GM21576 (cell line): ENCODE data around the gene MKLN1.
"Not testable (repeated sequence)": the region's sequence is repeated elsewhere in the genome, so short reads cannot be mapped to it uniquely, and the experiment has no call there.

ENCODE experiments used
- ATAC-seq: cut with Tn5 transposase; IDR thresholded peaks from one replicate; pipeline ENCODE4 v1.9.1; 2021; ENCODE audit warnings: mild to moderate bottlenecking, moderate library complexity; ENCODE audit not compliant: unreplicated experiment

MKLN1 gene

GRCh38 chr7:131388126-131388525 lies 60.5 kb downstream of the MKLN1 start:
- ATAC-seq: no peak

DNA sequence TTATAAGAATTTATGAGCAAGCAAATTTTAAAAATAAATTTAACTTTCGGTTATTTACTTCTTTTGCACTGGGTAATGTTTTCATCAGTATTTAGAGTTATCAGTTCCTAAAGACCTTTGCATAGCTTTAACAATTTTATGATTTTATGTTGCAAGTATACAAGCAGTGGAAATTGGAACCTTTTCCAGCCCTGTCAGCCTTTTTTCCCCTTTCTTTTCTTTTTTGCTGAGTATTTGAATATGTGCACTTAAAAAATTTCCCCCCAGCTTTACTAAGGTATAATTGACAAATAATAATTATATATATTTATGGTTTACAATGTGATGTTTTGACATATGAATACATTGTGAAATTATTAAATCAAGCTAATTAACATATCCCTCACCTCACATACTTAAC lies 62.6 kb downstream of the MKLN1 start:
- no peak for ATAC-seq

DNA sequence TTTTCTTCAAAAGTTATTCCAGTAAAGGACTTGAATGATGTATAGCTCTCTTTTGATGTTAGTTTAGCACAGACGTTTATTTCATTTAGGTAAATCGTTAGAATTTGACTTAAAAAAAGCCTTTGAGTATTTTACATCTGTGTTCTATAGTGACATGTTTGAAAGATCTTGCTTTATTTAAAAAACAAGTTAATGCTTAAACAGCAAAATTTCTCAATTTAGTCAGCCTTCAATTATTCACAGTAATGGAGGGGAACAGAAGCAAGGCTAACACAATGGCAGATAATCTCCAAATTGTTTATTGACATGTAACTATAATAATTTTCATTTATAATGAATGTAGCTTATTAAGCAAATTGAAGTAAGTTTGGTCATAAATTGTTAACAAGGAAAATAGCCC lies 63.5 kb downstream of the MKLN1 start:
- ATAC-seq: no peak

GRCh38 chr7:131400681-131401176 lies 73.1 kb downstream of the MKLN1 start:
- no peak for ATAC-seq

DNA sequence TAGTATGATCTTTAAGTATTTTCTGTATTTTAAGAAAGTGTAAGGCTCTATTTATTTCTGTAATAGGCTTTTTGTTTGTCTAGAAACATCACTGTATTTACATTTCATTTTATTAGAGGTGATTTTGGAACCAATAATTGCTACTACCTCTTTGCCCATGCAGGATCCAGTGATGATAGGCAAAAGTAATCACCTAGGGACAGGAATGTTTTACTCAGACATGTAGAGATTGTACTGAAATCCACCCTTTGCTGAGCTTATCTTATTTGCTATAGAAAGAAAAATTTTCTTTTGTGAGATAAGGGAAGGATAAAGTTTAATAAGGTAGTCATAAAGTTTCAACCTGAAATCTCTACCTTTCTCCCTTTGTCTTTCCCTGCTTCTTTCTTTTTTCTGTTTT lies 73.5 kb downstream of the MKLN1 start:
- no peak for ATAC-seq

DNA sequence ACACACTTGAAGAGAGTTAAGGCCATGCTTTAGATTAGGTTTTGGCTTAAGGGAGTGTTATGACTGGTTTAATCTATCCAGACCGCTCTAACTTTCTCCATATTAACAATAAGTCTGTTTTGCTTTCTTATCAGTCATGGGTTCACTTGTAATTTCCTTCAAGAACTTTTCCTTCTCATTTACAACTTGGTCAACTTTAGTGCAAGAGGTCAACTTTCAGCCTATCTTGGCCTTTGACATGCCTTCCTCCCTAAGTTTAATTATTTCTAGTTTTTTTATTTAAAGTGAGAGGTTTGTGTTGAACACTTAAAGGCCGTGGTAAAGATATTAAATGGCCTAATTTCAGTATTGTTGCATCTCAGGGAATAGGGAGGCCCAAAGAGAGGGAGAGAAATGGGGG lies 75.6 kb downstream of the MKLN1 start:
- no peak for ATAC-seq

DNA sequence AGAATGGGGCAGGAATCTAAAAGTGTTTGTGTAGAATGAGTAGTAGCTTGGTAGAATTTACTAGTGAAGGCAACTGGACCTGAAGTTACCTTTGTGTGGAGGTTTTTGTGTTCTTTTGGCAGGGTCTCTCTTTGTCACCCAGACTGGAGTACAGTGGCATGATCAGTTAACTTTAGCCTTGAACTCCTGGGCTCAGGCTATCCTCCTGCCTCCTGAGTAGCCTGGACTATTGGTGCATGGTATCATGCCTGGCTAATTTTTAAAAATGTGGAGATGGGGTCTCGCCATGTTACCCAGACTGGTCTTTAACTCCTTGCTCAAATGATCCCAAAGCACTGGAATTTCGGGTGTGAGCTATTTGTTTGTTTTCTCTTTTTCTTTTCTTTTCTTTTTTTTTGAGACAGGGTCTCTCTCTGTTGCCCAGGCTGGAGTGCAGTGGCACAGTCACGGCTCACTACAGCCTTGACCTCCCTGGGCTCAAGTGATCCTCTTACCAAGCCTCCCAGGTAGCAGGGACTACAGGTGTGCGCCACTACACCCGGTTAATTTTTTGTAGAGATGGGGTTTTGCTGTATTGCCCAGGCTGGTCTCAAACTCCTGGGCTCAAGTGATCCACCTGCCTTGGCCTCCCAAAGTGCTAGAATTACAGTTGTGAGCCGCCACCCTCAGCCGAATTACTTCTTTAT lies 76.7 kb downstream of the MKLN1 start:
- no peak for ATAC-seq

DNA sequence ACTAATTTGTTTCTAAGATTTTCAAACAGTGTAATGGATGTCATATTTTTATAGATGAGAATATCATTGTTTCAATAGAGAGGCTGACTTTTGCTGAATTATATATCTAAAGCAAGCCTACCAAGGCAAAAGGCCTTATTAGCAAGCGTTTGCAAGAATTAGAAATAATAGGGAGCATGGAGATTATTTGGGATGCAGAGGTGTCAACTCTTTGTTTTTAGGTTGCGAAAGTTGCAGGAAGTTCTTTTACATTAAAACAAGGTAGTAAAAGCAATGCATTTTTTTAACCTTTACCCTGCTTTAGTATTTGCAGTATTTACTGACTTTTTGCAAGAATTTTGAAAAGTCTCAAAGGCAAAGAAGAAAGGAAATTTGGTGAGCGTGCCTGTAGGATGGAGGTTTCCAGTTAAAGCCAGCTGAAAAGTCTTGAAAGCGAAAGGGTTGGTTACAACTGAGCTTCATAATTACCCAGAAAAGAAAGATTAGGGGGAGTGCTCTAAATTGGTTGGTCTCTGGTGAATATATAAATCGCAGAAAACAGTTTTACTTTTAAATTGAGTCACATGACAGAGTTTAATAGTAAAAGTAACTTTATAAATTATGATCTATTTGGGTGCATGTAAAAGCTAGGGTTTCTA lies 81.6 kb downstream of the MKLN1 start:
- no peak for ATAC-seq

- ATAC-seq: no peak
Measured at GRCh38 chr7:131412031-131412430, 84.4 kb downstream of the MKLN1 start.

DNA sequence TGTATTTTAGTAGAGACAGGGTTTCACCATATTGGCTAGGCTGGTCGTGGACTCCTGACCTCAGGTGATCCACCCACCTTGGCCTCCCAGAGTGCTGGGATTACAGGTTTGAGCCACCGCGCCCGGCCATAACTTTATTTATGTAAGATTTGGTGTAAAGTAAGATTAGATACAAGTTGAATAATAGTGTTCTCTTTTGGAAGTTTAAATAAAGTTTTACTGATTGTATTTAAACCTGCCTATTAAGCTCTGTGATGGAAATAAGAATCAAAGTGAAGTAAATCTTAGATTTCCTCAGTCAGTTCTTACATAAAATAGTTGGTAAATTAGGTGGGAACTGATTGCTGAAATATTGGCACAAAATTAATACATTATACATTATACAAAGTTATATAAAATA lies 86.0 kb downstream of the MKLN1 start:
- no peak for ATAC-seq

DNA sequence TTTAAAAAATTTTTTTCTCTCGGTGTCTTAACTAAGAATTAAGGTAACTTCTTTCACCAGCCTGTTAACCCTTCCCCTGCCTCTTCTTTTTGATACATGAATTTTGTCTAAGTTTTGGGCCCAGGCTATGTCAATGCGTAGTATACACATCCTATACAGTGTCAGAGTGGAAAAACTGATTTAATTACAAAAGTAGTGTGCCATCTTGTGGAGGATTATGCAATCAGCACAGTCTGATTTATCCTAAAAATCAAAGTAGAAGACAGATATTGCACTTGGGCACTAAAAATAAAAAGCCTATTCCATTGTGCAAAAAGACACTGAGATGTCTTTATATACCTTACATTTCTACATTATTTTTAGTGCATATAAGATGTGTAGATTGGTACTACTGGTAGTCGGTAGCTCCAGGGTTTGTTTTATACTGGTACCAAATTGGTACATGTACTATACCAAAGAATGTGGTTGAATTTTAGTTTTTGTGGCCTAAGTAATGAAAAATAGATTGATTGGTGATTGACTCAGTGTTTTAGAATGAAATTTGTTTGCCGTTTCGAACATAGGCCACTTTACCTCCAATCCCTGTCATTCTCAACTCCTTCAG lies 96.6 kb downstream of the MKLN1 start:
- ATAC-seq: no peak

- ATAC-seq: no peak
Measured at GRCh38 chr7:131425992-131426391, 98.3 kb downstream of the MKLN1 start.

DNA sequence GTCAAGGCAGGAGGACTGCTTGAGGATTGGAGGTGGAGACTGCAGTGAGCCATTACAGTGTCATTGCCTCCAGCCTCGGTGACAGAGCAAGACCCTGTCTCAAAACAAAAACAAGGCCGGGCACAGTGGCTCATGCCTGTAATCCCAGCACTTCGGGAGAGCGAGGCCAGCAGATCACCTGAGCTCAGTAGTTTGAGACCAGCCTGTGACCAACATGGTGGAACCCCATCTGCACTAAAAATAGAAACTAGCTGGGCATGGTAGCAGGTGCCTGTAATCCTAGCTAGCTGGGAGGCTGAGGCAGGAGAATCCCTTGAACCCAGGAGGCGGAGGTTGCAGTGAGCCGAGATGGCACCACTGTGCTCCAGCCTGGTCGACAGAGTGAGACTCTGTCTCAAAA lies 103.2 kb downstream of the MKLN1 start:
- not testable (repeated sequence) for ATAC-seq

GRCh38 chr7:131431289-131431688 lies 103.6 kb downstream of the MKLN1 start:
- ATAC-seq: no peak

GRCh38 chr7:131431756-131432155 lies 104.1 kb downstream of the MKLN1 start:
- ATAC-seq: no peak

DNA sequence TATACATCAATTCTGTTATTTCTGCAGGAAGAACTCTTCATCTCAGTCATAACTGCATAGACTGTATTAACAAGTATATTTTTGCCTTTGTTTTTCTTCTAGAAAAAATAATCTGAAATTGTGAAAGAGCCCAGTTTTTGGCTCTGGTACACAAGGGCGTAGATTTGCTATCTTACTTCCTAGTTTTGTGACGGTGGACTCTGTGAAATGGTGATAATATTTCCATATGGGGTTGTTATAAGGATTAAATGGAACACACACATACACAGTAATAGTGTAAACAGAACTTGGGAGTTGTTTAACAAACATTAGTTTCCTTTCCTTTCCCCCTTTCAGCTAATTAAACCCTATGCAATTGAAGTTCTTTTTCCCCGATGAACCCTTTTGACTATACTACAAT lies 108.7 kb downstream of the MKLN1 start:
- no peak for ATAC-seq

DNA sequence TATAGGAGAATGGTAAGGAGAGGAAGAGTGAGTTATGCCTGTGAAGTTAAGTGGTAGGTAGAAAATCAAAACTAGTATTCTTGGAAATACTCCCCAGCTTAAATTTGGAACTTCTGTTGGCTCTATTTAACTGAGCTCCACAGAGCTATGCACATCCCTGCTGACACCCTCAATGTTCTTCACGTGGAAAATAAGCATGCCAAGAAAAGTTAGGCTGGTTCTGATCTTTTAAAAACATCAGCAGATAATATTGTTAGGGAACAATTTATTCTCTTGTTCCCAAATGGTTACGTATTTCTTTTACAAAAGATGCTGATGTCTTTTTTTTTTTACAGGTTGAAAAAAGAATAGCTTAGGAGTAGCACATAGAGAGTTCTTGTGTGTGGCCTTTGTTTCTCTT lies 111.3 kb downstream of the MKLN1 start:
- no peak for ATAC-seq

DNA sequence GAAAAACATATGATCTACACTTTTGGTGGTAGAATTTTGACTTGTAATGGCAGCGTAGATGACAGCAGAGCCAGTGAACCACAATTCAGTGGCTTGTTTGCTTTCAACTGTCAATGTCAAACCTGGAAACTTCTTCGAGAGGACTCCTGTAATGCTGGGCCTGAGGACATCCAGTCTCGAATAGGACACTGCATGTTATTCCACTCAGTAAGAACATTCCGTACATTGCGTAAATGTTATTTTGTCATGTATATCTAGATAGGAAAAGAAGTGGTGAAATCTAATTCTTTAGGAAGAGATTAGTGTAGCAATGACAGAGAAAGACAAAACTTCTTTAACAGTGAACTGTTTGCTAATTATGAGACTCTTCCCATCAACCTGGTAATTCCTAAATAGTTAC lies 115.8 kb downstream of the MKLN1 start:
- ATAC-seq: no peak

GRCh38 chr7:131444683-131445082 lies 117.0 kb downstream of the MKLN1 start:
- ATAC-seq: no peak

- ATAC-seq: no peak
Measured at GRCh38 chr7:131449373-131449902, 121.8 kb downstream of the MKLN1 start.

- no peak for ATAC-seq
Measured at GRCh38 chr7:131454498-131454897, 126.8 kb downstream of the MKLN1 start.

GRCh38 chr7:131455001-131455400 lies 127.3 kb downstream of the MKLN1 start:
- no peak for ATAC-seq
